Sigmoid colon (tissue), 4 donors: Measurements from ENCODE around the gene ROR1.

Experiments used
- EP300 ChIP-seq, 4 donors: sonication (generic); formaldehyde crosslinking; IDR thresholded peaks; one replicate each; pipeline ENCODE4 v1.6.1; 2017; ENCODE audit warnings: antibody characterized with exemption in 4 of 4
- POLR2A ChIP-seq, 2 donors: fragments of 450-650 bp; IDR thresholded peaks; one replicate each; pipeline ENCODE4 v1.6.1; 2016; ENCODE audit warnings: antibody characterized with exemption in 2 of 2, mild to moderate bottlenecking in 2 of 2, moderate library complexity in 2 of 2
- TF ChIP-seq, protein P1 (sequence below), 4 experiments: fragments of 450-650 bp in 3 of 4; fragments of 200-600 bp in 1 of 4; IDR thresholded peaks; one replicate each; pipeline ENCODE4 v1.5.1; 2016 to 2019; ENCODE audit warnings: antibody characterized with exemption in 4 of 4, mild to moderate bottlenecking in 3 of 4, moderate library complexity in 2 of 4

DNA sequence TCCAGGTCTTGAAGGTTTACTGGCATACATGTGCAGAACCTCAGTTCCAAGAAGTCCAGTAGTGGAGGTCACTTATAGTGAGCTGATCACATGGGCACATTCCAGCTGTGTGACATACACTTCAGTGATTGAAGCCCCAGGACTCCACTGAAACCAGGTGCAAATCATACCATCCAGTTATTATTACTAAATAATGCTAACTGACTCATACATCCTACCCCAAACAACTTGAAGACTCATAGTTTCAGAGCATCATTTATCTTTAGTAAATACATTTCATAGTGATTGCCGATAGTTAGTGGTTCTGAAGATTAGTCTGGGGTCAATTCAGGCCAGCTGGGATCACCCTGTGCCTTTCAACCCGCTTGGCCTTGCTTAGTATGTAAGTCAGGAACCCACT lies 291.8 kb downstream of the ROR1 start:
- no peak for TF ChIP-seq EP300 (IDR thresholded peaks at IDR 0.05)
- TF ChIP-seq, protein P1, sequence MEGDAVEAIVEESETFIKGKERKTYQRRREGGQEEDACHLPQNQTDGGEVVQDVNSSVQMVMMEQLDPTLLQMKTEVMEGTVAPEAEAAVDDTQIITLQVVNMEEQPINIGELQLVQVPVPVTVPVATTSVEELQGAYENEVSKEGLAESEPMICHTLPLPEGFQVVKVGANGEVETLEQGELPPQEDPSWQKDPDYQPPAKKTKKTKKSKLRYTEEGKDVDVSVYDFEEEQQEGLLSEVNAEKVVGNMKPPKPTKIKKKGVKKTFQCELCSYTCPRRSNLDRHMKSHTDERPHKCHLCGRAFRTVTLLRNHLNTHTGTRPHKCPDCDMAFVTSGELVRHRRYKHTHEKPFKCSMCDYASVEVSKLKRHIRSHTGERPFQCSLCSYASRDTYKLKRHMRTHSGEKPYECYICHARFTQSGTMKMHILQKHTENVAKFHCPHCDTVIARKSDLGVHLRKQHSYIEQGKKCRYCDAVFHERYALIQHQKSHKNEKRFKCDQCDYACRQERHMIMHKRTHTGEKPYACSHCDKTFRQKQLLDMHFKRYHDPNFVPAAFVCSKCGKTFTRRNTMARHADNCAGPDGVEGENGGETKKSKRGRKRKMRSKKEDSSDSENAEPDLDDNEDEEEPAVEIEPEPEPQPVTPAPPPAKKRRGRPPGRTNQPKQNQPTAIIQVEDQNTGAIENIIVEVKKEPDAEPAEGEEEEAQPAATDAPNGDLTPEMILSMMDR (IDR thresholded peaks at IDR 0.05): no peak
- no peak for TF ChIP-seq POLR2A (IDR thresholded peaks at IDR 0.05)
